Measurements from ENCODE around the gene SLIT3. TPM values are rescaled to one million over a fixed set of nuclear protein-coding genes. Genes with fewer than 3 reads are reported as not detected.

The SLIT3 gene
- polyA plus RNA-seq, 1 of the 3 experiments (the other 2 are of a cell fraction) = 119 TPM

DNA sequence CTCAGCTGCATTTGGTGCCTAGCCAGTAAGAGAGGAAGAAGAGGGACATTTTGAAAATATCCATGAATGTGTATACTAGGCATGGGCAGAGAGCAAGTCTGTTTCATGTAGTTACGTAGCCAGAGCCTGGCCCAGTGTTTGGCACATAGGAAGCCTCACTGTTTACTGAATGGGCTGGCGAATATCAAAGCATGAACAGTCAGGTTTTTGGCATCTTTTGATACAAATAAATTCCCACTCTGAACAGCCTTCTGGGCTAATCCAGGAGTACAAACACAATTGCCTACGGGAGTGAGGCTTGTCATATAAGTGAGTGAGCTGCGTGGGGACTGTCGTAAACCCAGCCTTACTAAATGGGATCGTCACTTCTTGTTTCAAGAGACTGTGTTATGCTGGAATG lies 468.6 kb downstream of the SLIT3 start:
- H3K36me3 ChIP-seq (replicated peaks in 1 of 2; ENCODE audit: control insufficient read depth in 1 of 2, insufficient read depth in 2 of 2, low read length in 1 of 2) = peaks cover 0 to 73% of the 10 kb centered on the region in 2 experiments
- peaks cover 6% of the 10 kb centered on the region for H3F3A ChIP-seq (replicated peaks; ENCODE audit: insufficient read depth)
- ChIA-PET POLR2A (interaction anchor here (1.0 to 1.9 kb wide), 5 partner anchors 11 to 50 kb away, joined by 3 to 13 read pairs (median 5); no protein-coding TSS in a partner anchor), CTCF (no interaction called here)
- H3K9ac ChIP-seq = no peak overlapping the region
- no peaks in the 10 kb centered on the region for H3K27me3 ChIP-seq (ENCODE audit: insufficient read depth)
- H3K4me1 ChIP-seq (ENCODE audit: control insufficient read depth in 1 of 2, insufficient read depth in 2 of 2, low read depth in 1 of 2, low read length in 1 of 2) = peaks cover 0 to 86% of the 10 kb centered on the region in 2 experiments; a peak in 2 of 4 replicates
- TF ChIP-seq TCF12 (IDR thresholded peaks at IDR 0.05) (no peak), IRF3 (IDR thresholded peaks at IDR 0.05; ENCODE audit: low read depth, low read length) (no peak), EP300 (IDR thresholded peaks at IDR 0.05; ENCODE audit: borderline replicate concordance in 1 of 2, low read depth in 1 of 2, low read length in 1 of 2) (no peak), REST (IDR thresholded peaks at IDR 0.05; ENCODE audit: low read depth, low read length) (no peak), FOXM1 (IDR thresholded peaks at IDR 0.05; ENCODE audit: low read depth) (no peak), JUND (IDR thresholded peaks at IDR 0.05) (no peak), MEF2A (IDR thresholded peaks at IDR 0.05; ENCODE audit: borderline replicate concordance, low read depth) (no peak), YY1 (IDR thresholded peaks at IDR 0.05; ENCODE audit: low read depth) (no peak), EZH2phosphoT487 (IDR thresholded peaks at IDR 0.05; ENCODE audit: borderline replicate concordance, low read depth) (no peak), NFIC (IDR thresholded peaks at IDR 0.05; ENCODE audit: borderline replicate concordance) (no peak), CHD2 (IDR thresholded peaks at IDR 0.05; ENCODE audit: low read length, partially characterized antibody) (no peak), GABPA (IDR thresholded peaks at IDR 0.05; ENCODE audit: low read depth) (no peak), TEAD4 (IDR thresholded peaks at IDR 0.05; ENCODE audit: borderline replicate concordance, insufficient read depth) (no peak), RAD21 (IDR thresholded peaks at IDR 0.05; ENCODE audit: low read length) (no peak), NRF1 (IDR thresholded peaks at IDR 0.05; ENCODE audit: low read depth, low read length) (no peak), GATA2 (CRISPR knock-in tag; IDR thresholded peaks at IDR 0.05) (no peak), FOSL2 (IDR thresholded peaks at IDR 0.05; ENCODE audit: borderline replicate concordance, low read depth) (no peak)
- H2AFZ ChIP-seq (ENCODE audit: low read depth) = no peak overlapping the region
- H3K9me2 ChIP-seq = no peaks in the 10 kb centered on the region
- no peaks in the 10 kb centered on the region for H3K79me2 ChIP-seq (ENCODE audit: insufficient read depth)
- H3K27ac ChIP-seq (ENCODE audit: low read depth in 2 of 2, low read length in 1 of 2) = peak overlapping the region in 1 of 2 experiments; percentile 87; a peak in 2 of 4 replicates
- no peaks in the 10 kb centered on the region for H4K20me1 ChIP-seq (ENCODE audit: insufficient read depth)
- H3K4me2 ChIP-seq = no peak overlapping the region
- no peaks in the 10 kb centered on the region for H3K9me3 ChIP-seq
- DNase-seq = no peak
- 88% methylated on average over 6 of the region's 6 CpGs for WGBS (ENCODE audit: low lambda C conversion rate)
- H3K4me3 ChIP-seq (ENCODE audit: low read depth in 2 of 2, low read length in 1 of 2) = no peak overlapping the region; a peak in 1 of 4 replicates

Data from SK-N-SH (cell line).